NCI-H1694 (cell line): ENCODE data around the gene THUMPD2.
A peak's percentile ranks its signal among the peaks of the same experiment; 100 is the strongest.

Source experiments
- DNase-seq: peaks from one replicate; lab custom pipeline; 2025; lab: John Stamatoyannopoulos, UW

The THUMPD2 gene

DNA sequence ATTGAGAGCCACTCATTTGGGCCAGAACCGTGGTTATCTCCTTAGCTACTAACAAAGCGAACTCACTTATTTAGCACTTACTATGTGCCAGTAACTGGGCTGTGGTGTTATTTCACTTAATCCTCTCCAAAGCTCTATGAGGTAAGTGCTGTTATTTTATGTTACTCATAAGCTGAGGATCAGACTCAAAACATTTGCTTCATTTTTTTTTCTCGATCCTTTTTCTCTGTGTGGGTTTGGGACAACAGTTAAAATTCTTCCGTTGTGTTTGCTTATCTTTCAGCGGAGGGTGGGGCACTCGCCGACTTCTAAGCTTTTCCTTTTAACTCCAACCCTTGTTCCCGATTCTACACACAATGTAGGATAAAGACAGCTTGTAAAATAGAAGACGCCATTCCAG, 60.6 kb downstream of the THUMPD2 start:
- no peak for DNase-seq

DNA sequence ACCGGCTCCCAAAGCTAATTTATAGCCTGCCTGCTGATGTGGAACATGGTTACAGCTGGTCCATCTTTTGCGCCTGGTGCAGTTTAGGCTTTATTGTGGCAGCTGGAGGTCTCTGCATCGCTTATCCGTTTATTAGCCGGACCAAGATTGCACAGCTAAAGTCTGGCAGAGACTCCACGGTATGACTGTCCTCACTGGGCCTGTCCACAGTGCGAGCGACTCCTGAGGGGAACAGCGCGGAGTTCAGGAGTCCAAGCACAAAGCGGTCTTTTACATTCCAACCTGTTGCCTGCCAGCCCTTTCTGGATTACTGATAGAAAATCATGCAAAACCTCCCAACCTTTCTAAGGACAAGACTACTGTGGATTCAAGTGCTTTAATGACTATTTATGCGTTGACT, 62.0 kb downstream of the THUMPD2 start:
- DNase-seq: peak; percentile 56

DNA sequence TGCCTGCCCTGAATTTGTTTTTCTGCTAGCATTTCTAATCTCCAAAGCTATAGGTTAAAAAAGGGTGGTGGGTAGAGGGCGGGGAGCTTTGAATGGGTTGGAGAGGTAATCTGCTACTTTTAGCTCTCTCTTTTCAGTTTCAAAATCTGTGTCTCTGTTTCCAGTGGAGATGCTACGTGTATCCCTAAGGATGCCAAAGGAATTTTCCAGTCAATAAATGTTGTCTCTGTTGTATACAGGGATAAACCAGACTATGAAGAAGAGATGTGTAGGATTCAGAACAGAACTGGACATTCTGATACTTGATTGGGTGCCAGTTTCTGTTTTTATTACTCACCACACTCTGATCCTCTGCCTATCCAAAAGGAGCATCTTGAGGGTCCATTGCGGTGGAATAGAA, 63.2 kb downstream of the THUMPD2 start:
- DNase-seq: no peak

DNA sequence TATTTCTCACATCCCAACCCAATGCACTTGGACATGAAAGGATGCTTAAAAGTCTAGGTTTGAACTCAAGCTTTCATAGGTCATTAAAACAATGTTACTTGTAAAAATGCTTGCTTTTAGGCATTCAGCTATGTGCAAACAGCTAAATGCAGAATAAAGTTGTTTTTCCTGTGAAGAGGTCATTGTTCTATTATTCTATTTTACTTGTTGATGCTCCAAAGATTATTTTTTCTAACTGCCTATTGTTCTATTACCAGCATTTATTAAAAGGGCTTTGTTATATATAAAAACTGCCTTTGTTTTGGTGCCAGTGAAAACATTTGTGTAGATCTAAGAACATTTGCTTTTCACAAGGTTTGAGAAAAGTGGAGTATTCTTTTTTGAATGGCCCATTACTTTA, 64.0 kb downstream of the THUMPD2 start:
- DNase-seq: no peak

DNA sequence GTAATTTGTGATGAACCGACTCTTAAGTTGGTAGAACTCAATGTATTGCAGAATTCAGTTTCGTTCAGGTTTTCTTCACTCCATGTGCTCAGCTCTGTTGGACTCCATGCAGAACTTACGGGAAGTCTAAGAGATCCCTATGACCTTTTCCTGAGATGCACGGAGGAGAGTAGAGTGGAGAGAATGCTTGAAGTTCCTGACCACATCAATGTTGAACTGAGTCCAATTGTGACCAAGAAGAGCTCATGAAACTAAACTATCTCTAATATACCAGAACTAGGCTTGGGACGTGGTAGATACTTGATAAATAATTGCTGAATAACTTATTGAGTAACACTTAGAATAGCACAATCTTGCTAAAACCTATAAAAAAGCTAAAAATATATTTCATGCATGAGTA, 66.1 kb downstream of the THUMPD2 start:
- no peak for DNase-seq

DNA sequence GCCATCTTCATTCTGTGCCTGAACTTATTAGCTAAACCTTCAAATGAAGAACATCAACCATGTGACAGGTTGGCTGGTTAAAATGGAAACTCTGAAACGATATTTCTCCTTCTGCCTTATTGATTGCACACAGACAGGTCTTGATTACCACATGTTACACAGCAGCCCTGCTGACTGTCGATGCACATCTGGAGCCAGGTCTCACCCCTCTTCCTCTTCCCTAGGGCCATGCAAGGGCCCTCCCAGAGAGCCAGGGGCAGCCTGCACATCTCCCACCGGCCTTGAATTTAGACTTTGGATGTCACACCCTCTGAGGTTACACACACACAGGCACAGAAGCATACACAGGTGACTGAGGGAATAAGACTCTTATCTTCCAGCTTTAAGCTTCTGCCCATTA, 68.3 kb downstream of the THUMPD2 start:
- DNase-seq: no peak

DNA sequence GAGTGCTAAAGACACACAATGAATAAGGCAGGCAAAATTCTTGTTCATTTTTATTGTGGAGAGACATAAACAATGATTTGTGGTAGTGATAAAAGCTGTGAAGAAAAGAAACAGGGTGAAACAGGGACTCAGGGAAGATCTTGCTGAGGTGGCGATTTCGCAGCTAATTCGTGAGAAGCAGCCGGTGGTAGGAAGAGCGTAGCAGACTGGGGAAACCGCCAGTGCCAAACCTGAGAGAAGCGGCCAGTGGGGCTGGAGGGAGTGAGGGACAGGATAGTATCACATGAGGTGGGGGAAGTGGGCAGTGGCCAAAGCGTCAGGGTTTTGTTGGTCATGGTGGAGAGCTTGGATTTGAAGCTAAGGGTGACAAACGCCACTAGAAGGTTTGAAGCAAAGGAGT, 71.1 kb downstream of the THUMPD2 start:
- no peak for DNase-seq

DNA sequence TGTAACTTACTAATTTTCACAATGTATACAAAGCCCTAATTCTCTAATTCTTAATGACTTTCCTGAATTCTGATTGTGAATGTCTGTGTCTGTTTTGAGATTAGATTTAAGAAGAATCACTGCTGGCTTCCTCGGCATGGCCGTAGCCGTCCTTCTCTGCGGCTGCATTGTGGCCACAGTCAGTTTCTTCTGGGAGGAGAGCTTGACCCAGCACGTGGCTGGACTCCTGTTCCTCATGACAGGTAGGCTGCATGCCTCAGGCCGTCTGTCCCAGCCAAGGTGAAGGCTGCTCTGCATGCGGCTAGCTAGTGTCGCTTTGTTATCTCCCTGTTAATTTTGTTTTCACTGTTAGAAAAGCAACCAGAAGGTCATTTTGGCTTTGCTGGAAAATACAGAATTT, 72.1 kb downstream of the THUMPD2 start:
- no peak for DNase-seq

DNA sequence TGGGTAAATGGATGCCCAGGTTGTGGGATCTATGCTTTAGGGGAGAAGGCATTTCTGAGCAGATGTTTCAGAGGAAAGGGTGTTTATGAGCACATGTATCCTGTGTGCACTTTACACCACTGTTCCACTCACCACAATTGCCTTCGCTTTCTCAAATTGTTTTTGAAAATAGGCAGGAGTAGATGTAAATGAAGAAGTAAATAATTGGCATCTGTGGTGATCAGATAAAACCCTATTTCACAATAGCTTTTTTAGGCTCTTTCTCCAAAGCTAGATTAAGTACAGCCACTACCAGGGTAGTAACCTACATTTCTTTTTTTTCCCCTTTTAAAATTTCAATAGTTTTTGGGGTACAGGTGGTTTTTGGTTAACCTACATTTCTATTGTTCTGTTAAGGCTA, 72.7 kb downstream of the THUMPD2 start:
- no peak for DNase-seq

DNA sequence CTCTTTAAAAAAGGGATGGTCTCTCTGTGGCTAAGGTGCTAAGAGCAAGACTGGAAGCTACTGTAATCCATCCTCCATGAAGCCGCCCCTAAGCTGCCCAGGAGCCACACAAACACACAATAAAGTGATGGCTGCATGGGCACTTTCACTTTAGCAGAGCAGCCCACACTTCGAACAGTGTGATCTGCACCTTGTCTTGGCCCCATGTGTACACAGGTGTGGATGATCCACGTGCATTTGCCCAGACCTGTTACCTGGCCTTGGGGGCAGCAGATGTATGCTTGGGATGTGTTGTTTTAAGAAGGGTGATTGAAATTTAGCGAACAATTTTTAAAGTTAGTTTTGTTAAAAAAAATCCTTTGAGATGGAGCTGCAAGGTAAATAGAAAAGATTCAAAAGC, 73.4 kb downstream of the THUMPD2 start:
- DNase-seq: no peak

DNA sequence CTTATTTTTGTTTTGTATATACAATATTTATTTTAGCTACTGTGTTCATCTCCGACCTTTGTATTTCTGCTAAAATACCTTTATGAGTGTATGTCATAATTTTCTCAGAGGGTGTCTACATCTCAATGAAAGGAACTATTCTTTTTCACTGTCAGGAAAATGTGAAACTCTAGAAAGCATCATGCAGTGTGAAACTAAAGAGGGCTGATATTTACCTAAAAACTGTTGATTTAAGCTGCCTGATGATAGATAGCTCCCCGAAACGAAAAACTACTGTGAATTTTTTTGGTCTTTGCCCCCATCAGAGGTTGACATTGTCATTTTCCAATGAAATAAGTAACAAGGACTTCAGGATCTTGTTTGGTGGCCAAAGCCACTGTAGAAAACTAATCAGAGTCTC, 74.5 kb downstream of the THUMPD2 start:
- DNase-seq: no peak

DNA sequence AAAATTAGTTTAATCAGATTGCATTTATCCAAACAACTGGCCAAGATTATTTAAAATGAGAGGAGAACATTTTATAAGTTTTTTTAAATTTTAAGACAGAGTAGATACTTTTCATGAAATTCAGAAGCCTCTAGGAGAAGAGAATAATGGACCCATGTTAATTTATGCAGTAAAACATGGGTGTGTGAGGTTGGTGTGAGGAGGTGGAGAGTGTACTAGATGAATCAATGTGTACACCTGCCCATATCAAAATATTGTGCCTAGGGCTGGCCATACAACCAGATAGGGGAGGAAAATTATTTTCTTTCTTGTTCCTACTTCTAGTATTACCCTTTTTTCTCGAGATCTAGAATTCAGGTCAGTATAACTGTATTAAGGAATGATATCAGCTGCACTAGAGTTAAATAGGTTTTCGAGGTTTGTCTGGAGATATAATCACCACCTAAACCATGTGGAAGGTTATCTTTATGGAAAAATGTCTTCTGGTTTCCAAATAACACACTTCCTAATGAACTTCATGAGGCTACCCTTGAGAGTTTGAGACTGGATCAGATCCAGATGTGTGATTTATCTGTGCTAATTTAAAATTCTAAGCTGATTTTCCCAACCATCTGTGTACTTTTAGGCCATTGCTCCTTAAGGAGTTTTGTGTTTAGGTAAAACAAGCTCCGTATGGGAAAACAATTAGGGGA, 75.7 kb downstream of the THUMPD2 start:
- DNase-seq: no peak

DNA sequence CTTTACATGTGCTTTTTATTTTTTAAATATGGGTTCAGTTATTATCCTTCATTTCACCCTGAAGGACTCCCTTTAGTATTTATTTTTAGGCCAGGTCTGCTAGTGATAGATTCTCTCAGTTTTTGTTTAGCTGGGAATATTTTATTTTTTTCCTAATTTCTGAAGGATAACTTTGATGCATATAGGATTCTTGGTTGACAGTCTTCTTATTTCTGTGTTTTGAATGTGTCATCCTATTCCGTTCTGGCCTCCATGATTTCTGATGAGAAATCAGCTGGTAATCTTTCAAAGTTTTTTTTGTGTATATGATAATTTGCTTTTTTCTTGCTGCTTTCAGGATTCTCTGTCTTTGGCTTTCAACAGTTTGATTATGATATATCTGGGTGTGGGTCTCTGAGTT, 77.9 kb downstream of the THUMPD2 start:
- DNase-seq: no peak

DNA sequence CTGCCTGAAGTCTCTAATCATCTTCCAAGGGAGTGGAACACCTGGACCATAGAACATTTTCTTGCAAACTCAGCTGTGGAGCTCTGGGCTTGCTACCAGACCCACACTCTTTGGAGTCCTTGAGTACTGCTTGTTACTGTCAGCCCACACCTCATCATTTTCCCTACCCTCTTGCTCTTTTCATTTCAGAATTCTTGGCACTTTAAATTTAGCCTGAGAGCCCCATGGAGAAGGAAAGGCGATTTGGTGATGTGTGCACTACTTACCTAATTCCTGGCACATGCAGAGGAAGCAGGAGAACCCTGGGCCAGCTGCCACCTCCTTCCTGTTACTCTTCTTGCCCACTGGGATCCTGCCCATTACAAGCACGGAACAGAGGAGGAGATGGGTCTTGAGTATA, 81.6 kb downstream of the THUMPD2 start:
- DNase-seq: no peak

DNA sequence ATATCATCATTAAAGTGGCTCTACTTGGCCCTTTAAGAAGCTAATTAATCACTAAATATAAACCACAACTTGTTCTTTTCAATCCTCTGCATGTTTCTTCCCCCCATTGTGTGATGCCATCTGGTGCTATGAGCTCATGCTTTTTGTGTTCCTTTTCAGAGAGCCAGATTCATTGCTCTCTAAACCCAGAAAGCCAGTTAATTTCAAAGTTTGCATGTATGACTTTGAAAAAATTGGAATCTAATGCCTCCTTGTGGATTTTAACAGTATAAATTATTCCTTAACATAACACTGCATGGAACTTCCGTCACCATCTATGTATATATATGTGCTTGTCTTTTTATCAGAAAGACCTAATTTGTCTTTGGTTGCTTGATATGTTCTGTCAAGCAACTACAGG, 82.2 kb downstream of the THUMPD2 start:
- peak; percentile 92 for DNase-seq

DNA sequence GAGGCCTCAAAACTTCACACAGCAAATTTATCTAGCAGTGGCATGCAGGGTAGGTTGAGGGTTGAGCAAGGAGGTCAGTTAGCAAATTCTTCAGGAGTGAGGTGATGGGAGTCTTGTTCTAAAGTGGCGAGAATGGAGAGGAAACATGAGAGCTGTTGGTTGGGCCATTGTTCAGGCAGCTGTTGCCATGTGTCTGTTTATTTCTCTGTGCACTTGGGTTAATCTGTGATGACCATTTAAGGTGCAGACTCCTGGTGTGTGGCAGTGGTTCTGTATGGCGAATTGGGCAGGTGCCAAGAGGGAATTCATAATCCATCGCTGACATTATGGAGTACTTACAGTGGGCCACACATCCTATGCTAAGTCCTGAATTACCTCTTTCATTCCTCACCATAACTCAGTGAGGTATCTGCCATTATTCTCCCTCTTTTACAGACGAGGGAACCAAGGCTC, 82.9 kb downstream of the THUMPD2 start:
- DNase-seq: peak; percentile 16

DNA sequence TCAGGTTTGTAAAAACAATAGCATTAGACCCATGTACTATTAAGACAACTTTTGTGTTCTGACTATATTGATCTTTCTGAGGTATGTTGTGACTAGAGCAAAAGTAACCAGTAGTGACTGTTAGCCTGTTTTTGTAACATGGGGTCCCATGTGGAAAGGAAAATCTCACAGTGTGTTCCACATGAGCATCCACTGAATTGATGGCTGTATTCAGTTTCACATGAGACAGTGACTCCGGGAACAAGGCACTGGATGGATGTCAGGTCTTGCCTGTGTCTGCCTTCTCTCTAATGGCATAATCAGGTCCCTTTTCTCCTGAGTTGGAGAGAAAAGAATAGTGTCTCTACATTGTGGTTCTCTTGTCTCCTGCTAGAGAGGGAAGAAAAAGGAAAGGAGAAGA, 85.8 kb downstream of the THUMPD2 start:
- no peak for DNase-seq

DNA sequence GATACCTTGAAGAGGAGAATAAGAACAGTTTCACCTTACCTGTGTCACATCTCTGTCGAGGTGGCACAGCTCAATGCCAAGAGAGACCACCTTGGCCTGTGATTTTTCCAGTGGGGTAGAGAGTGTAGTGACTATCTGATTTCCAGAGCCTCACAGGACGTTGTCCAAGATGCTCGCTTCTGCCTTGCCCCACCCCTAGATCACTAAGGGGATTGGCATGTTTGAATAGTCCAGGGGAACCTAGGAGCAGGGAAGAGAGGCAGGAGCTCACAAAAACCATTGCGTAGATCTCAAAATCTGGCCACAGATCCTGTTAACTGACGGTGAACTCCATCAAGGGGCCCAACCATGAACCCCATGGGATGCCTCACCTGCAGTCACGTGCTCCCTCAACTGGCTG, 89.2 kb downstream of the THUMPD2 start:
- no peak for DNase-seq

DNA sequence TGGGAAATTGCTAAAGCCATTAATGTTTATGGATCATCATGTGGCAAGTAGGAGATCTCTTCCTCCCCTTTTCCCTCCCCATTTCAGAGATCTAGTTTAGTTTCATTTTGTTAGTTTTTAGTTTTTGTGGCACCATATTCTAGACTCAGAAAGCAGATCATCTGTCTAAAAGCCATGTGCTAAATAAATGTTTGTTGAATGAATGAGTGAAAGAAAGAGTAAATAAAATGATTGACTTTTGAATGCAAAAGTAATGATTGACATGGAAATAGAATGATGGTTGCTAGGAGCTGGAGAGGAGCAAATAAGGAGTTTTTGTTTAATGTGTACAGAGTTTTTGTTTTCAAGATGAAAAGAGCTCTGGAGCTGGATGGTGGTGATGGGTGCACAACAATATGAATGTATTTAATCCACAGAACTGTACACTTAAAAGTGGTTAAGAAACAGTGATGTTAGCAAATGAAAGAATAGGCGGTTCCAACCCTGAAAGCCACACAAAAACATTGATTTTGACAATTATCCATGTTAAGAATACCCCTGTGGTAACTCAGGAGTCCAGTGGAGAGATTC, 89.7 kb downstream of the THUMPD2 start:
- no peak for DNase-seq

DNA sequence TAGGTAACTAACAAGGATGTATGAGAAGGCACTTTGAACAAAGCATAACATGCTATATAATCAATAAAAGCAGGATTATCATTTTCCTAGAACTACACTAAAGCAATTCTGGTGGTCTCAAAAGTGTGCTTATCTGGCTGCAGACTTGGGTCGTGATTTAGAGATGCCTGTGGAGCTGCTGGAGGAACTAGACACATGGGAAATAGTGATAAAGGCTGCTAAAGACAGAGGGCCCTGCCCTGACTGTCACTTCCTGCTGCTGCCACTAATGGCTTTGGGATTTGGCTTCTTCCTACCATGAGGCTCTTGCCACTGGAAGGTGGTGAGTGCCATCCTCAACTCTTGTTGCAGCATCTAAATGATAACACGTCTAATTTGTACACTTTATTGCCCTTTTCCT, 90.9 kb downstream of the THUMPD2 start:
- DNase-seq: no peak

DNA sequence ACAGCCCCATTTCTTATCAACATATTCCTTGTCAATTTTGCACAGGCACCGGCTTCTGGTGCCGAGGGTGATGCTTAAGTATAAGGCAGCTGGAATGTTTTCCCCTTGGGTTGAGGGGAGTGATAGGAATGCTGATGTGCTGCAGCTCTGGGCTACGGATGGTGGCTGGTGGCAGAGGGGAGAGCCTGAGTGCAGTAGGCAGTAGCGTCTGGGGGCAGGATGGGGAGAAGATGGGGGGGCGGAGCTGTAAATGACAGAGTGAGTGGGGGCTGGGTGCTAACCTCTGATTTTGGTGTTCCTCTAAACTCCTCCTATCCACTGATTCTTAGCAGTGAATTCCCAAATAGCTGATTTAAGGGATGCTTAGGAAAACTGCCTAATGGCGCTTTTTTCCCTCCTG, 92.6 kb downstream of the THUMPD2 start:
- no peak for DNase-seq
